GM12865 (cell line): ENCODE results near the gene SLC25A21.
"Not testable (repeated sequence)": the region's sequence is repeated elsewhere in the genome, so short reads cannot be mapped to it uniquely, and the experiment has no call there.

Experiments
- DNase-seq: peaks from one replicate; pipeline ENCODE4 v3.0.0; 2010; ENCODE audit warnings: low read depth
- H3K4me3 ChIP-seq: 2 replicates; pipeline ENCODE4 v1.5.1; 2011; ENCODE audit warnings: mild to moderate bottlenecking, low read depth, low read length, control low read depth
- CTCF ChIP-seq: IDR thresholded peaks from 2 replicates; pipeline ENCODE4 v1.5.1; 2011; ENCODE audit warnings: low read length, control low read depth, low read depth, inconsistent platforms; ENCODE audit not compliant: insufficient read depth; ENCODE audit errors: missing control alignments

Gene SLC25A21

GRCh38 chr14:37196604-37197420 is 24.4 kb upstream of the SLC25A21 start:
- H3K4me3 ChIP-seq = no peak overlapping the region

GRCh38 chr14:37195327-37195726 is 22.9 kb upstream of the SLC25A21 start:
- no peak overlapping the region for H3K4me3 ChIP-seq
- no peak for TF ChIP-seq CTCF
- no peak for DNase-seq

More at GRCh38 chr14:37196604-37197420, 24.4 kb upstream of the SLC25A21 start:
- no peak for TF ChIP-seq CTCF
- DNase-seq = no peak

GRCh38 chr14:37194698-37195097 is 22.3 kb upstream of the SLC25A21 start:
- no peak for DNase-seq
- TF ChIP-seq CTCF = no peak

GRCh38 chr14:37189733-37190132 is 17.3 kb upstream of the SLC25A21 start:
- not testable (repeated sequence) for H3K4me3 ChIP-seq, DNase-seq

More at GRCh38 chr14:37194698-37195097, 22.3 kb upstream of the SLC25A21 start:
- no peak overlapping the region for H3K4me3 ChIP-seq

- DNase-seq, H3K4me3 ChIP-seq: not testable (repeated sequence)
These were observed 15.6 kb upstream of the SLC25A21 start for GRCh38 chr14:37187840-37188577.

- no peak overlapping the region for H3K4me3 ChIP-seq
- TF ChIP-seq CTCF = no peak
- DNase-seq = no peak
These were observed 14.9 kb upstream of the SLC25A21 start for GRCh38 chr14:37187294-37187693.

GRCh38 chr14:37186865-37187264 is 14.5 kb upstream of the SLC25A21 start:
- TF ChIP-seq CTCF = no peak
- DNase-seq = no peak
- no peak overlapping the region for H3K4me3 ChIP-seq
